Measurements from ENCODE around the gene CASTOR2.
"Not testable (repeated sequence)": the region's sequence is repeated elsewhere in the genome, so short reads cannot be mapped to it uniquely, and the experiment has no call there.

- not testable (repeated sequence) for TF ChIP-seq CTCF (conservative IDR thresholded peaks at IDR 0.05); ZFX (IDR thresholded peaks at IDR 0.05)
Measured at GRCh38 chr7:74971431-74971830, 6.9 kb downstream of the CASTOR2 start.

All from C4-2B (cell line).